GM20000 (cell line): ENCODE measurements around the gene KIF5A.

Experiments
- DNase-seq: peaks from one replicate; pipeline ENCODE4 v3.0.0; 2012; ENCODE audit warnings: low spot score
- CTCF ChIP-seq: IDR thresholded peaks from 2 replicates; pipeline ENCODE4 v1.5.1; 2012; ENCODE audit warnings: mild to moderate bottlenecking, control low read depth; ENCODE audit errors: extremely low read depth, missing control alignments

The KIF5A gene

GRCh38 chr12:57619434-57620244 lies 69.8 kb downstream of the KIF5A start:
- peak; percentile 43 for DNase-seq
- no peak for TF ChIP-seq CTCF

- no peak for TF ChIP-seq CTCF
- no peak for DNase-seq
These were observed 70.5 kb downstream of the KIF5A start for GRCh38 chr12:57620245-57620935.

- DNase-seq: peak; percentile 53
- TF ChIP-seq CTCF: no peak
These were observed 71.2 kb downstream of the KIF5A start for GRCh38 chr12:57620936-57621496.

GRCh38 chr12:57621497-57622292 lies 71.9 kb downstream of the KIF5A start:
- peak; percentile 88 for DNase-seq
- peak; percentile 88 for TF ChIP-seq CTCF

- TF ChIP-seq CTCF: no peak
- no peak for DNase-seq
These were observed 72.7 kb downstream of the KIF5A start for GRCh38 chr12:57622293-57623245.

- TF ChIP-seq CTCF: no peak
- no peak for DNase-seq
These were observed 73.5 kb downstream of the KIF5A start for GRCh38 chr12:57623385-57623784.
